GM18873 (cell line): ENCODE results near the gene CALML3.

Experiments used
- ATAC-seq: cut with Tn5 transposase; IDR thresholded peaks from one replicate; pipeline ENCODE4 v1.9.1; 2021; ENCODE audit warnings: mild to moderate bottlenecking, moderate library complexity, moderate number of reproducible peaks; ENCODE audit not compliant: unreplicated experiment, low FRiP score

CALML3 gene

DNA sequence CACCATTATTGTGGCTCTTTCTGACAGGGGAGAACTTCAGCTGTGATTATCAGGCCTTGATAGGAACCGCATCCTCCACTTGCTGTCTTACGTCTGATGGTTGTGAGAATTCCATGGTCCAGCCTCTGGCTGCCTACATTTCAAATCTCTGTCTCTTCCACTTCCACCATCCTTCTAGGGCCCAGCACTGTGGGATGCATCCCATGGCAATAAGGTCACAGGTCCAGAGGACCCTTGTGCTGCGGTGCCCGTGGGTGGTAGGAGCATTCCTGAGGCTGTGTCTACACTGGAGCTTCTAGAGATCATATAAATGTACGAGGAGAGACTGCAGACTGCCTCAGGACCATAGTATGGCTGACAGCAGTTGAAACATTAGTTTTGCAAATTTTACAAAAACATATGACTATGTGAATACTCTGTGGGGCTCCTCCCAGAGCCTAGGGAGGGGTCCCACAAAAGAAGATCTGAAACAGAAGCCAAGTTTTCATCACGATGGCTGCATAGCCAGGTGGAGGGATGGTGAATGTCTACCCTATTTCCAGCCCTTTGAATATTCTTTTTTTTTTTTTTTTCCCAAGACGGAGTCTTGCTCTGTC, 11.8 kb downstream of the CALML3 start:
- no peak for ATAC-seq

DNA sequence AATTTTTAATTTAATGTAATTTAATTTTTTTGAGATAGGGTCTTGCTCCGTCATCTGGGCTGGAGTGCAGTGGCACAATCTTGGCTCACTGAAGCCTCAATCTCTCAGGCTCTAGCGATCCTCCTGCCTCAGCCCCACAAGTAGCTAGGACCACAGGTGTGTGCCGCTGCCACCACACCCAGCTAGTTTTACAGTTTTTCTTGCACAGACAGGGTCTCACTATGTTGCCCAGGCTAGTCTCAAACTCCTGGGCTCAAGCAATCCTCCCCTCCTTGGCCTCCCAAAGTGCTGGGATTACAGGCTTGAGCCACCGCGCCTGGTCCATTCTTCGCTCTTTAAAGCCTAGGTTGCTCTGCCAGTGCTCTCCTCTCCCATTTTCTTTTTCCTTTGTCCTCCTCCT, 12.9 kb downstream of the CALML3 start:
- ATAC-seq, result no peak

DNA sequence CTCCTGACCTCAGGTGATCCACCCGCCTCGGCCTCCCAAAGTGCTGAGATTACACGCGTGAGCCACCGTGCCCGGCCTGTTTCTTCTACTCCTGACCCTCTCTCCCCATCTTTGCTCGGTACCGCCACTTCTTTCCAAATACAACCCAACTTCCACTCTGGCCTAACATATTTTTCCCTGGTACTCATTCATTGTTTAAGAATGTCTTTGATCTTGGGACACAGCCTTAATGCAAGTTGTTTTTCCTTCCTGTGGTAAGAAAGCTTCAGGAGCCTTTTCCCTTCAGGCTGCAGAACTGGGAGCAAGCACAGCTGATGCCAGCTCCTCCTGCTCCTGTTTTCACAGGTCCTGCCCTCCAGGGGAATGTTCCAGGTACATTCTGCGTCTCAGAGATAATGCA, 13.7 kb downstream of the CALML3 start:
- ATAC-seq, result no peak

DNA sequence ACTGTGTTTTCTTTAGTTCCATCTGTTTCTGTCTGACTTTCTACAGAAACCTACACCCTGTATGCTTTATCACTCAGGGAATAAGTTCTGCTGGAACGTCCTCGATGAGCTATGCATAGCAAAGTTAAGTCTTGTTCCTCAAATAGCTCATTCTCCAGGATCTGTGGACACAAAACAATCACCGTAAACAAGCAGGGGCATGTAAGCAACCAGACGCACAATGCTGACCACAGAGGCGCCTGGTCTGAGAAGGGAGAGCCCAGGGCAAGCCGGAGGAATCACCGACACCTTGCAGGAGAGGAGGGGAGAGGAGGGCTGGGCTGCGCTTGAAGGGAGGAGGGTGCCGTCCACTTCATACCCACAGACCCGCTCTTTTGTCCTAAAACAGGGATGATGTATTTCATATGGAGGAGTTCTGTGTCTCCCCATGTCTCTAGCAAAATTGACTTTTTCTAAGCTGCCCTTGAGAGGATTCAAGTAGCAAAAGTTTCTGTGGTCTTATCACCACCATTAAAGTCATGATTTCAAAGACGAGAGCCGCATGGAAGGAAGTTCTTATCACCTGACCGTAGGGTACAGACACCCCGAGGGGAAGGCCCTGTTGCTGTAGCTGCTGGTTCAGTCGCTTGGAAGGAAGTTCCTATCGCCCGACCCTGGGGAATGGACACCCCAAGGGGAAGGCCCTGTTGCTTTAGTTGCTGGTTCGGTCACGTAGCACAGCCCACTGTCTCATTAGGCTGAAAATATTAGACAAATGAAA, 14.3 kb downstream of the CALML3 start:
- no peak for ATAC-seq

DNA sequence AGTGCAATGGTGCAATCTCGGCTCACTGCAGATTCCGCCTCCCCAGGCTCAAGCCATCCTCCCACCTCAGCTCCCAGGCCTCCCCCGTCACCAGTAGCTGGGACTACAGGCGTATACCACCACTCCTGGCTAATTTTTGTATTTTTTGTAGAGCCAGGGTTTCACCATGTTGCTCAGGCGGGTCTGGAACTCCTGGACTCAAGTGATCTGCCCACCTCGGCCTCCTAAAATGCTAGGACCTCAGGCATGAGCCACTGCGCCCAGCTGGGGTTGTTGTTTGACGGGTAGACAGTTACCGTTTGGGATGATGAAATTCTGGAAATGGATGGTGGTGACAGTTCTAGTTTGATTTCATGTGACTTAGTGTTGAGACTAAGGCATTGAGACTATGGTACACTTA, 15.3 kb downstream of the CALML3 start:
- no peak for ATAC-seq

DNA sequence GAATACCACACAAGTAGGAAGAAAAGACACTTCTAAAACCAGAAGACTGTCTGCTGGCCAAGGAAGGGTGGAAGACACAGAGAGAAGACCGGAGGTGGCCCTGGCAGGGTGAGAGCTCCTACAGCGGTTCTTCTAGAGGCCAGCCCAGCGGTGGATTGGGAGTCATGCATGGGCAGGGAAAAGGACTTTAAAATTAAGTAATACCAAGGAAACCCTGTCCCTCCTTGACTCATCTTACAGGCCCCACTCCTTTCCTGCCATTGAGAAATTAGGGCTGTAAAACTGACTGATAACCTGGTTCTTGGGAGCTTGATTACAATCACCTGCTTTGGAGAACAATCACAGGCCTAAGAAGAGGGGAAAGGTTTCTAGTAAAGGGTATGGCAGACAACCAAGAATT, 16.1 kb downstream of the CALML3 start:
- no peak for ATAC-seq

DNA sequence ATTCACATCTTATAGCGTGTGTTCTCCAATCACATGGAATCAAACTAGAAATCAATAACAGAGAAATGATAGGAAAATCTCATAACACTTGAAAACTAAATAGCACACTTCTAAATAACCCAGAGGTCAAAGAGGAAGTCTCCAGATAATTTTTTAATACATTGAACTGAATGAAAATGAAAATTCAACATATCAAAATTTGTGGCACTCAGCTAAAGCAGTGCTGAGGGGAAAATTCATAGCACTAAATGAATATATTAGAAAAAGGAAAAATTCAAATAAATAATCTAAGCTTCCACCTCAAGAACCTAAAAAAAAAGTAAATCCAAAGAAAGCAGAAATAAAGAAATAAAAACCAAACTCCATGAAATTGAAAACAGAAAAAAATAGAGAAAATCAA, 17.3 kb downstream of the CALML3 start:
- ATAC-seq, result no peak

DNA sequence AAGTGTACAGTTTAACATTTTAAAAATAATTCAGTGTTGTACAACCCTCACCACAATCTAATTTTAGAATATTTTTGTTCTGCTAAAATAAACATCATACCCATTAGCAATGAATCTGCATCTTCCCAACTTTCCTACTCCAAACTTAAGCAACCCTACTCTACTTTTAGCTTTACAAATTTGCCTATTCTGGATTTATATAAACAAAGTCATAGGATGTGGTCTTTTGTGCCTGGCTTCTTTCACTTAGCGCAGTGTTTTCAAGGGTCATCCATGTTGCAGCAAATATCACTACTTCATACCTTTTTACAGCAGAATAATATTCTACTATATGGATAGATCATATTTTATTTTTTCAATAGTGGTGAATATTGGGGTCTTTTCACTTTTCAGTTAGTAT, 18.9 kb downstream of the CALML3 start:
- ATAC-seq, result no peak

DNA sequence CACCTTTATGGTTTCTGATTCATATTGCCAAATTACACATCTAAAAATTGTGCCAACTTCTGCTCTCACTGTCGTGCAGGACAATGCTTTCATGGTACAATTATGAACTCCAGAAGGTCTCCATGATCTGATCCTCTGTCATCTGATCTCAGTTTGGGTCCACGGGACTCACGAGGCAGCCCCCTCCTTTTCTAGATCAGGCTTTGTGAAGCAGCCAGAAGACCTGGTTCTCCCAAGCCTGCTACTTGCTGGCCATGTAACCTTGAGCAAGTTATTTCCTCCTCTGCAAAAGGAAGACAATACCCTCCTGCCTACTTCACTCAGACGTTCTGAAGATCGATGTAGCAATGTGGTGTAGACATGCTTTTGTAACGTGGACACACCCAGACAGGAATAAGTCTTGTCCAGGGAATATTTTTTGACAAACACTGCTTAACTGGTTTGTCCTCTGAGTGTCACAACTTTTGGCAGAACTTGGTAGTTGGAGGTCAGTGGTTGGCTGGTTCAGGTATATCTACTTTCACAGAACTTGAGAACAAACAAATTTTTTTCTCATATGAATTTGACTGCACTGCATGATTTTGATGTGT, 19.6 kb downstream of the CALML3 start:
- ATAC-seq, result no peak

DNA sequence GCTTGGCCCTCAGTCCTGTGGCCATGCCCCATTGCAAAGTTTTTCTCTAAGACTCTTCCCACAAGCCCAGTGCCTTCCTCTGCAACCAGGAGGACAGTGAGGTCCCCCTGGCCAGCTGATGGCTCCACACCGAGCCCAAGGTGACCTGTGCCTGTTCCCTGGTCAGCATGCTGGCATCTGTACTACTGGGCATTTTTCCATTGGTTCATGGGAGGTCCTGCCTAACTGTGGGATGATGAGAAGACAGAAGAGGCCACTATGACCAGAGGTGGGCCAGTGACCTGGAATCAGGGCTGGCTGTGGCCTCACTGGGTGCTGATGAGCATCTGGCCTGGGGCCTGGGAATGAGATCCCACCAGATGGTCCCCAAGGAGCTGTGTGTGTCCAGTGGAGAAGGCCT, 20.2 kb downstream of the CALML3 start:
- ATAC-seq, result no peak

DNA sequence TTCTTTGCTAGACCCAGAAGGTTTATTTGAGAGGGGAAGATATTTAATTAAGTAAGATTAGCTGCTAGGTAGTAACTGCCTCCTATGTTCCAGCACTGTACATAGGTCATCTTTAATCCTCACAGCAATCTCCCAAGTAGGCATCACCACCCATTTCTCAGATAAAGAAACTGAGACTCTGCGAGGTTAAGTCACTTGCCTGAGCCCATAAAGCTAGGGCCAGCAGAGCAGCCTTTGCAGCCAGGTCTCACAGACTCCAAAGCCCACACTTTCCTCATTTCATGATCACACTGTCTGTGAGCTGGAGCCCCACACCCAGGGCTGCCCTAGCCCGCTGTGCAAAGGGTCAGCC, 20.6 kb downstream of the CALML3 start:
- ATAC-seq, result no peak

DNA sequence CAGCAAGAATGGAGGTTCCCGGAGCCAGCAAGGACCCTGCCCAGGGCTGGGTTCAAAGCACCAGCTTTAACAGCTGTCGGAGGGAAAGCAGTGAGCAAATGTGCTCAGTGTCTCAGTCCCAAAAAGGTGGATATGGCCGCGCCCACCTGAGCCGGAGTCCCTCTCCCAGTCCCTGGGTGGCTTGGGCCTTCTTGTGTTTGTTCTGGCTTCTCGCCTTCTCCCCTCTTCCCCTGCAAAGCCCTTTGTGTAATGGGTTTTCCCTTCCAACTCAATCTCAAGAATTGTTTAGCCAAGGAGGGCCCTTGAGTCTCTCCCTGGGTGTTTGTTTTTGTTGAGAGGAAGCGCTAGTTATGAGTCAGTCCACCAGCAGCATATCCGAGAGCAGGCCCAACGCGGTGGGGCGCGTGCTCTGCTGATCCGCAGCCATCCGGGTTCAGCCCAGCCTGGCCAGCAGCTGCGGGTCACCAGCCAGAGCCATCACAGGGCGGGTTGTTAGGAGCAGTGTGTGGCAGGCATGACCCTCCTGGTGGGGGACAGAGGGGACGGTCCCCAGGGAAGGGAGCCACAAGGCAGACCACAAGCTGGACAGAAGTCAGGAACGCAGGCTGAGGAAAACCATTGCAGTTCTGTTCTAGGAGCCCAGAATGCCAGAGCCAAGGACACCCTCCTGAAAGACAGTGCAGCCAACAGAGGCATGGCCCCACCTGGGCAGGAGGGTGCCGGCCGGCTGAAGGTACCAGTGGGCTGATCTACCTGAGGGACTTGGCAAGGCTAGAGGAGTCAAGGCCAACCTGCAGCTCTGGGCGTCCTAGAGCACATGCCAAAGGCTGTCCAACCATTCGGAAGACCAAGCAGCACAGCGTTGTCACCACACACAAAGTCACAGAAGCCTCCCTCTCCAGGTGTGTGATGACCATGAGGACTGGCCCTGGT, 21.3 kb downstream of the CALML3 start:
- ATAC-seq, result no peak

DNA sequence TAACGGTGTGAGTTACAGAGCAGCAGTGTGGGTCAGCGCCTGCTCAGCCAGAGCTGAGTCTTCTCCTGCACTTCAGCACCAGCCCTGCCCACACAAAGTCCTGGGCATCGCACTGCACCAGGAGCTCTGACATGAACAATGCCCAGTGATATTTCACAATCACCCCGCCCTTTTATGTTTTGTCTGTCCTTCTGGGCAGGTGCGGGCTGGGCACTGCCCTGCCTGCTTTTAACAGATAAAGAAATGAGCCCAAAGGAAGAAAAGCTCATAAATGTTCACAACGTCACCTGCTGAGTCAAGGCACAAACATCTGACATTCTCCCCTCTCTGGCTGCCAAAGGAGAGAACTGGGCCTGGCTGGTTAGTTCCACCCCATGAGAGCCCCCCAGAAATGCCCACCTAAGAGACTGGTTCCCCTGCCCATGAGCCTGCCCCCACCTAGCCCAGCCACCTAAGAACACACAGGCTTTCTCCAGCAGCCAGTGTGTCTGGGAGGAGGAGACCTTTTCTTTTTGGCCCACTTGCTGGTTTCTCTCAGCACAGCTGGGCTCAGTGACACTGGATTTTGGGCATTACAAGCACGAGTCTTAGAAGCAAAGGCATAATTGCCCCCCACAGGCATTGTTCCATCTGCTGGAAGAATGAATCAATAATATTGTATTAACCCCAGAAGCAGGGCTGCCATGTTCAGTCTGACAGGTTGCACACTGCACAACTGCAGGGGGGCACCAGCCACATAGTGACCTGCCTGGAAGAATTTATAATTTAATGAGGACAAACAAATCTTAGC, 22.3 kb downstream of the CALML3 start:
- ATAC-seq, result no peak

DNA sequence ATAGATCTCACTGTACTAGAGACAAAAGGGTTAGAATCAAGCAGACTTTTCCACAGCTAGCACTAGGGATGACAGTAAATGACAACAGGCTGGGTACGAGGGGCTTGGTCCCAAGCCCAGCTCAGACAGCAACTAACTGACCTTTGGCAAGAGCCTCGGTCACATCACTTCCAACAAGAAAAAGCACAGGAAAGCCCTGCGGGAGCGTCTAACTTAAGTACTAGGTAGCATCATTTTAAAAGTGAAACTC, 22.8 kb downstream of the CALML3 start:
- no peak for ATAC-seq

DNA sequence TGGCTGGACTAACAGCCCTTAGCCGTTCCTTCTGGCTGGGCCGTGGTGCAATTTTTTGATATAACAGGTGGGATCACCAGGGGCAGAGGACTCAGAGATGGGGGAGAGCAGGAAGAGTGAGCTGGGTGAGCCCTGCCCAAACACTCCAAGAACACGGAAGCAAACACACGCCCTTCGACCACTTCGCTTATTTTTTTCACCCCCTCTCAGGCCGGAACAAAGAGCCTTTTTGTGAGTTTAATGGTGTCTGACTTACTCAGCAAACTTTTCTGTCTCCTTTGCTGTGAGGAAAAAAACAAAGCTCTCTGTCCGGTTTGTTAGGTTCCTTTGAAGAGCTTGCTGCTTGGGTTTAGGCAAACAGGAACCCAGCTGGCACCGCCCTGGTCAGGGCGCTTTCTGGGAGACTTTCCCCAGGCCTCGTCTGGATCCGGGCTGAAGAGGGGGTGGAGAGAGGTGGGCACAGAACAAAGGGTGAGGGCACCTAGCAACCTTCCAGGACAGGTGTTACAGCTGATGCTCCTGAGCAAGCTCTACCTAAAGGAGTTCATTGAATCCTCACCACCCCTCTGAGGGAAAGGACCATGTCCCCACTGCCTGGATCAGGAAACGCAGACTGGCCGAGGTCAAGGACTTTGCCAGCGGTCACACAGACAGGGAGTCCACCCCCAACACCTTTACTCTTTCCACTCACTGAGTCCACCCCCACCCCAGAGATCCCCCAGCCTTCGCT, 23.3 kb downstream of the CALML3 start:
- no peak for ATAC-seq

DNA sequence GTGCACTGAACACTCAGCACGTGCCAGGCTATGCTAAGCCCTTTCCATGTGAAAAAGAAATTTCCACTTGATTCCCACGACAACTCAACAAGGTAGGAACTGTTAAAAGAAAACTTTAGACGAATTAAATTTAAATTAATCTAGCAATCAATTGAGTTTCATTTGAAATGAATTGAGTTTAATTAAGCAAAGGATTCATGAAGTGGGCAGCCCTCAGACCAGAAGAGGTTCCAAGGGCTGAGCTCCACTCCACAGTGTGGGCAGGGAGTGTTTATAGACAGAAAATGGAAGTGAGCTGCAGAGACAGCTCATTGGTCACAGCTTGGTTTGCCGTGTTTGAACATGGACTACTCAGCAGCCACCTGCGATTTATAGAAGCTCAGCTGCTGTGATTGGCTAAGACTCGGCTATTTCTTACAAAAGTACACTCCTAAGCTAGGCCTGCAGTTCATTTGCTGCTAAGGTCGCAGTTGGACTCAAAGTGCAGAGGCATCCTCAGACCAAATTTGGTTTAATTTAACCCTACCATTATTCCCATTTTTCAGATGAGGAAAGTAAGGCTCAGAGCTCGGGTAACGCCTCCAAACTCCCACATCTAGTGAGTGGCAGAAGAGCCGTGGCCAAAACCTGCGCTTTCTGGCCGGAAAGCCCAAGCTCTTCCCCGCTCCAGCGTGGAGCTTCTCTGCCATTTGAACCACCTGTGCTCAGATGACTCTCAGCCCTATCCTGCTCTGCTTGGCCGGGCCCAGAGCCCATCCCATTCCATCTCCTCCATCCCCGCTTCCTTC, 24.9 kb downstream of the CALML3 start:
- no peak for ATAC-seq

DNA sequence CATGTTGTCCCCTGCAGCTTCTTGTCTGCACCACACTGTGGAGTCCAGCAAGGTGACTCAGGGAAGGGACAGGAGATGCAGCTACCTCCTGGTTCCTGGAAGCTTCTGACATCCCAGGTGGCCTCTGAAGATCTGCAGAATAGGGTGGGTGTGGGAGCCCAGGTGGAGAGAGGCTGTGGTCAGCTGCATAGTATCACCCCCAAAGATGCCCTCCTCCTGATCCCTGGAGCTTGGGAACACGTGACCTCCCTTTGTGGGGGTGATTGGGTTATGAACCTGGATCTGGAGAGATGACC, 25.4 kb downstream of the CALML3 start:
- no peak for ATAC-seq

DNA sequence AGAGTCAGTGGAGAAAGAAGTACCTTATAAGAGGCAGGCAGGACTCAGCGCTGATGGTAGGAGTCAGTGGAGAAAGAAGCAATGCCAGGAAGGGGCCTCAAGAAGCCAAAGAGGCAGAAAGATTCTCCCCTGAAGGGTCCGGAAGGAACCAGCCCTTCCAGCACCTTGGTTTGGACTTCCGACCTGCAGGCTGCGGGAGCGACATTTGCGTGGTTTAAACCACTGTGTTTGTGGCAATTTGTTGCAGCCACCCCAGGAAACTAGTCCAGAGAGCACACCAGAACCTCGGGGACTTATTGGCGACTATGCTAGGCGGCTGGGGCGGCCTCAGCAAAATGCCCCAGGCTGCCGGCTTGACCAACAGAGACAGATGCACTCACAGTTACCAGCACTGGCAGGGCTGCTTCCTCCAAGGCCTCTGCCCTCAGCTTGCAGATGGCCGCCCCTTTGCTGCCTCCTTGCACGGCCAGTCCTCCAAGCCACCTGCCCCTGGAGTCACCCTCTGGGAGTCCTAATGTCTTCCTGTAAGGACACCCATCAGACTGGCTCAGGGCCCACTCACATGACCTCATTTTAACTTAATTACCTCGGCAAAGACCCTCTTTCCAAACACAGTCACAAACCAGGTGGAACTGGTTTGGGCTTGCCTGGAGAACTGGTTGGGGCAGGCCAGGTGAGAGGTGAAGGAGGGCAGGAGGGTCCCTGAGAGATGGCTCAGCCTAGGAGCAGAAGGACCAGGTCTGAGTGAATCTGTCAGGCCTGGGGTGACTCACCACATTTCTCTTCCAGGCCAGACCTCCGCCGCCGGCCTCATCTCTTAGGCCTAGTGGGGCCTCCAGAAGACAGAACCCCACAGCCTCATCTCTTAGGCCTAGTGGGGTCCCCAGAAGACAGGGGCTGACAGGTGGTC, 26.1 kb downstream of the CALML3 start:
- ATAC-seq, result no peak
